GM19438 (cell line): Measurements from ENCODE around the gene MACROD2.

Experiments used
- ATAC-seq: cut with Tn5 transposase; IDR thresholded peaks from one replicate; pipeline ENCODE4 v1.9.1; 2021; ENCODE audit warnings: low read depth; ENCODE audit not compliant: unreplicated experiment

Gene MACROD2

DNA sequence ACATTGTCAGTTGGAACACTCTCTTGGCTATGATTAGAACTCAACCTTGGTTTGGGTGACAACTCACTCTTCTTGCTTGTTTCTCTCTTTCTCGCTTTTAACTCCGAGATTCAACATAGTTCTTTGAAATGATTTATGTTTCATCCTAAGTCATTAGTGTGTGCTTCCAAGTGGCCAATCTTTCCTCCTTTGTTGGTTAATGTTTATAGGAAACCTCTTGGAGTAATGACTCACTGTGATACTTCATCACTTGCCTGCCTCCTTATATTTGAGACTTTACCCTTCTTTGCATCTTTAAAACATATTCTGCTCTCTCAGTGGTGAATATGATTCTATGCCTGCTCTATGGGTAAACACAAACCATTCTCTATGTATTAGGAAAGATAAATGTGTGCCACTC lies 621.8 kb downstream of the MACROD2 start:
- ATAC-seq: no peak

DNA sequence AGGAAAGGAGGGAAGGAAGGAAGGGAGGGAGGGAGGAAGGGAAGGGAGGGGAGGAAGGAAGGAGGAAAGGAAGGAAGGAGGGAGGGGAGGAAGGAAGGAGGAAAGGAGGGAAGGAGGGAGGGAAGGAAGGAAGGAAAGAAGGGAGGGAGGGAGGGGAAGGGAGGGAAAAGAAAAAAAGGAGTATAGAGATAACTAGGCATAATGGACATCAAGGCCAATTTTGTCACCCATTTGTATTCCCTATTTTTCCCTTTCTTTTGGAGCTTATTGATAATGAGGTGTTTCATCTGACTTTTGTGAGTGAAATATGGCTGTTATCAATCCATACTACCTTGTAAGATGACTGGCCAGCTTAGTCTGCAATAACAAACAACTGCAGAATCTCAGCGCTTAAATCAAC lies 624.1 kb downstream of the MACROD2 start:
- no peak for ATAC-seq

- ATAC-seq: no peak
Observed at GRCh38 chr20:14622796-14623195, 627.5 kb downstream of the MACROD2 start.

DNA sequence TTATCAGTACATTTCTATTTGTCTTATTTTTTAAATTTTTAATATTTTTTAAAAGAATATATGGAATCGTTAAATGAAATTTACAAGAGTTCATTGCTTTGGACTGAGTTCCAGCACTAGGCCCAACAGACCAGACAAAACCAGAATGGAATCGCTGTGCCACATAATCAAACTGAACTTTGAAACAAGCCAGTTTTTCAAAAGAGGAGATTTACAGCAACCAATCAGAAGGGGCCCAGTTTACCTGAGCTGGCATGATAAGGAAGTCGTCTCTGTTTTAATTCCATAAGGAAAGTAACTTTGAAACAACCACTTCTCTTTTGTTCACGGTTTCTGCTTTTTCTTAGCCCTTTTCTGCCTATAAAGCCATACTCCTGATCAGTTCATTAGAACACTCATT lies 635.7 kb downstream of the MACROD2 start:
- ATAC-seq: no peak

- no peak for ATAC-seq
Observed at GRCh38 chr20:14632906-14633305, 637.6 kb downstream of the MACROD2 start.

- no peak for ATAC-seq
Observed at GRCh38 chr20:14633507-14633906, 638.2 kb downstream of the MACROD2 start.

DNA sequence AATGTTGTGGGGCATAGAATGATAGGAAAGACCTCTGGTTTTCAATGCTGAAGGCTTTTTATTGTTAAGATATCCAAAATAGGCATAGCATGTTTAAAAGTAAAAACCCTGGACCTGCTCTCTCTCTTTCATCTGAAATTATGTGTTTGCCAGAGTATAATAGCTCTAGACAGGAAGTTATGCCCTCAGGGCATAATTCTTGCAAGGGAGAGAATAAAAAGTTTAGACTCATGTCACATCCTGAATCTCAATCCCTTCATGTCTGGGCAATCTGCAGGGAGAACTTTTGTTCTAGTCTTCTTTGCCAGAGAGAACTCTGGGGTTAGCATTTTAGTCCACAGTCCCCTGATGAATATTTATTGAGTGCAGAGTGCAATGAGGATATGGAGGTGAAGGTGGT lies 639.3 kb downstream of the MACROD2 start:
- no peak for ATAC-seq

- ATAC-seq: no peak
Observed at GRCh38 chr20:14637441-14637840, 642.1 kb downstream of the MACROD2 start.

DNA sequence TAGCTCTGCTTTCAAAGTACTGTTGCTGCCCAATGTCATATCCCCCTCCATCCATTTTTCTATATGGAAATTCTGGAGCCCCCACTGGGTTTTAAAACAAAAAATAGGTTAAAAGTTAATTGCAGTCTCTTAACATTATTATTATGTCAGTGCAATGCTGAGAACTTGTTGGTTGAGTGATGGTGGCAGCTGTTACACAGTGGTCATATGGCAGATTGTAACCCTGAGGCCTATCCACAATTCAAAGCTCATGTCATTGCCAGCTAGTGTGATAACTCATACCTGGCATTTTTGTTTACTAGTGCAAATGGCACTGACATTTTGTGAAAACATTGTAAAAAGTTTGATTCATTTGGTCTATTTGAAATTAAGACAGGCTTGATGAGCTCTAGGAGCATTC lies 647.8 kb downstream of the MACROD2 start:
- no peak for ATAC-seq

GRCh38 chr20:14643556-14643955 lies 648.2 kb downstream of the MACROD2 start:
- ATAC-seq: no peak

- ATAC-seq: no peak
Observed at GRCh38 chr20:14644306-14645097, 649.2 kb downstream of the MACROD2 start.

DNA sequence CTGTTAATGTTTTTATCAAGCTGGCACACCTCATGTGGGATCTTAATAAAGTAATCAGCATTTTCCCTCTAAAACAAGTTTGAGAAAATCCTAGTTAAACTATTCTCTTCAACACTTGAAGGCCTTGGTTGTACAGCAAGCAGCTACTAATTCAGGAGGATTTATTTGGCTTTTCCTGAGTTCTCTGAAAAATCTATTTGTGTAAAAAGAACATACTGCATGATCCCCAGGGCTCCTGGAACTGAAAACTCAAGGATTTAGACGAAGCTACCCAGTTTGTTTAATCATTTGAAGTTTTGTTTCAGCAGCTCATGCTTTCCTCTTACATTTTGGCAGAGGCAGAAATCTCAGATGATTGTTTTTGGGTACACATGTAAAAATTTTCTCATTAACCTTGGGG lies 651.7 kb downstream of the MACROD2 start:
- no peak for ATAC-seq

DNA sequence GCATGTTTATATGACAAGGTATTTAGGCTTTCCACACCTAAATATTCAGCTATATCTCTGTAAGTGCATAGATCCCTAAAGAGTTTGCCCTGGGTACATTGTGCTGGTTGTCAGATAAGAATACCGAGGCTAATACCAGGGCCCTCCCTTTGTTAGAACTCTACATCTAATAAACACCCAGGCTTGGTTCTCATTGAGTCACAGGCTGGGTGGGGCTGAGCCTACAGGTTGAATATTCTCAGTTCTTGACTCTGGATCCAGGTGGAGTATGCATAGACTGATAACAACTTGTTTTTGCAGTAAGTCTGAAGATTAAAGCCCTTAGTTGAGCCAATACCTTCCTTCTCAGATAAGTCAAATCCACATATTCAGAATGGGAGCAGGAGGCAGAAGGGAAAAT lies 654.3 kb downstream of the MACROD2 start:
- no peak for ATAC-seq

- ATAC-seq: no peak
Observed at GRCh38 chr20:14657266-14658005, 662.1 kb downstream of the MACROD2 start.

- no peak for ATAC-seq
Observed at GRCh38 chr20:14664101-14664500, 668.8 kb downstream of the MACROD2 start.

GRCh38 chr20:14666696-14667095 lies 671.4 kb downstream of the MACROD2 start:
- no peak for ATAC-seq

GRCh38 chr20:14667226-14667625 lies 671.9 kb downstream of the MACROD2 start:
- no peak for ATAC-seq

DNA sequence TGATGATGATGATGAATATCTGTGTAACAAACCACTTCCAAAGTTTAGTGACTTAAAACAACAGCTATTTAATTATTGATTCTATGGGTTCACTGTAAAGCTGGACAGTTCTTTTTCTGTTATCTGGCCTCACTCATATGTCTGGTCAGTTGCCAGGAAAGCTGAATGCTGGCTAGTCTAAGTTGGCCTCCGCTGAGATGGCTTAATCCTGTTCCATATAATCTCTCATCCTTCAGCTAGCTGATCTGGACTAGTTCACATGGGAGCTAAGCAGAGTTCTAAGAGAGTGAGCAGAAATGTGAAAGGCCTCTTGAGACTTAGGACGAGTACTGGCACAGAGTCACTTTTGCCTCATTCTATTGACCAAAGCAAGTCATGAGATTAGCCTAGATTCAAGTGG lies 676.8 kb downstream of the MACROD2 start:
- no peak for ATAC-seq

DNA sequence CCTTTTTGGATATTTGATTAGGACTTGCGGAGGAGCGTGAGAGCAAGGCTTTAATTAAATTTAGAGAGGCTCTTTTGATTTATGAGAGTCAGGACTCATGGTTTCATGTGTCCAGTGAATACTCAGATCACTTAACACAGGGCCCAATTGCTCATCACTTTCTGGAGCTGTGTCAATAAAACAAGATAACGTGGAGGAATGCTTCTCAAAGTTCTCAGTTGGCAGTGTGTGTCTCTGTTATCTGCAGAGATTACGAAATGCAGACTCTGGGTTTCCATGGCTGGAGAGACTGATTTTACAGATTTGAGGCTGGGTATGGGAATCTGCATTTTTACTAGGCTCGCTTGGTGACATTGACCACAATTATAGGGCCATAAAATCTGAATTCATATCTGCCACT lies 677.8 kb downstream of the MACROD2 start:
- no peak for ATAC-seq

- ATAC-seq: no peak
Observed at GRCh38 chr20:14677455-14677854, 682.1 kb downstream of the MACROD2 start.

DNA sequence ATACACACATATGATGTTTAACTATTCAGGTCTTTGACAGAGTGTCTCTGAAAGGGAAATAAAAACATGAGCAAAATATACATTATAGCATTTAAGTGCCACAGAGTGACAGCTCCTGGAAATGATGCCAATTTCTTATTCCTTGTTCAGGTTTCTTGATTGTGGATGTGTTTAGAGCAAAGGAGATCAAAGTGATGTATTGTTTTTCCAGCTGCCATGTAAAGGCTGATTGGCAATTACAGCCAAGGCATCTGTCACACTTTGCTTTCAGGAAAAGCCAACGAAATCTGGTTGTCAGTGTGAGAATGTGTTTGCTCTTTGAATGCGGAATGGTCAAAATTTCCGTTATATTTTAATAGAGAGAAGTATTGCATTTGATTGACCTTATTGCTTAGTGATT lies 689.9 kb downstream of the MACROD2 start:
- no peak for ATAC-seq

DNA sequence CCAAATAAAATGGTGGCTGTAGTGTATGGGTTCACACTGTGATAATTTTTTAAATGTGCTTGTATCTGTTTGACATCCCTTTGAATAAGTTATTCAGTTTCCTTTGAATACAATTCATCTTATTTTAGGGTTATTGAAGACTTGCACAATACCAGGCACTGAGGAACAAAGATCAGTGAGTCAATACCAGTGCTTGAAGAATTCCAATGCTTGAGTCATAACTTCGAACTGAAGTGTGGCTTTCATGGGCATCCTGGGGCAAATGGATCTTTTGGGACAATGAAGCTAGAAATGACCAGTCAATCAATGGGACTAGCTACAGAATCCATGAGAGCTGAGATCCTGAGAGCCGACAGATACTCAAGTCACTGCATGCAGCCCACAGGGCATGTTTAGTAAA lies 692.0 kb downstream of the MACROD2 start:
- no peak for ATAC-seq
